ENCODE measurements around the gene LPP.

Gene LPP

DNA sequence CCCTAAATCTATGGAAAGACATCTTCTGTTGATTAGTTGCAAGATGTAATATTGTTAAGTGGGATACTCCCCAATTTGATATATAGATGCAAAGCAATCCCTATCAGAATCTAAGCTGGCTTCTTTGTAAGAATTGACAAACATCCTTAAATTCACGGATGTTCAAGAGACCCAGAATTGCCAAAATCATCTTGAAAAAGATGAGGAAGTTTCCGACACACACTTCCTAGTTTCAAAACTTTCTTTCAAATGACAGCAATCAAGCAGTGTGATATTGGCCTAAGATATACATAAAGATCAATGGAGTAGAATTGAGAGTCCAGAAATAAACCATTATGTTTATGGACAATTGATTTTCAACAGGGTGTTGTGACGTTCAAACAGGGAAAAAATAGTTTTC, 383.6 kb downstream of the LPP start:
- DNase-seq (ENCODE audit: low read depth in 3 of 3, low spot score in 1 of 3): no peak

DNA sequence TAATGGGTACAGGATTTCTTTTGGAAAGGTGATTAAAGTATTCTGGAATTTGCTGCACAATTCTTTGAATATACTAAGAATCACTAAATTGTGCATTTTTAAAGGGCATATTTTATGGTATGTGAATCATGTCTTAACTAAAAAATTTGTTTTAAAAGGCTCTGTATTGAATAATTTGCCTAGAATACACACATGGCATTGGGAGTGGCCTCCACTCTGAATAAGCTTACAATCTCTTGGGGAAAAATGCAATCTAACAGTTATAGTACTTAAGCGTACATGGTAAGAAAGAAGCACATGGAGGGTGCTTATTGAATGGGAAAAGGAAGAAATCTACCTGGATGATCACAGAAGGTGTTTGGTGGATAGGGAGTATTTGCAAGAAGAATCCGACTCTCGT, 385.1 kb downstream of the LPP start:
- no peak for DNase-seq (ENCODE audit: low read depth in 3 of 3, low spot score in 1 of 3)

DNA sequence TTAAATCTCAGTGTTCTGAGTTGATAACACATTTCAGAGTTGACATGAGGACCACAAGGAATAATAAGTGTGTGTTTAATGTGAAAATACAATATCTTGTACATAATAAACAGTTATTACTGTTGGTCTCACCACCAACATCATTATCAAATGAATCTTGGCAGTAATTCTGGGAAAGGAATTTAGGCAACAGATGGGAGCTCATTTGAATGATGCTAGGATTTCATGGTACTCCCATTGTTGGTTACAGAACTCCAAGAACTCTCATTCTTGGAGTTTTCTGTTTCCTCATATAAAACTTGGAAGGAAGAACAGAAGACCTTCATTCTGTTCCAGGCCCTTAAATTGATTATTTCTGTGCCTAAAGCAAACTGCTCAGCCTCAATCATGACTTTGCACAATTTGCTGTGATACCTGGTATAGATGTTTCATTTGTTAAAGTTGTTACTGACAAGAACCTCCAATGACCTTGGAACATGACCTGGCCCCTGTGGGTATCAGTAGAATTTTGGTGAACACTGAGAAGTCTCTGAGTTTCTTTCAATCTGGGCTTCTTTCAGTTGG, 385.8 kb downstream of the LPP start:
- DNase-seq (ENCODE audit: low read depth in 3 of 3, low spot score in 1 of 3): no peak

DNA sequence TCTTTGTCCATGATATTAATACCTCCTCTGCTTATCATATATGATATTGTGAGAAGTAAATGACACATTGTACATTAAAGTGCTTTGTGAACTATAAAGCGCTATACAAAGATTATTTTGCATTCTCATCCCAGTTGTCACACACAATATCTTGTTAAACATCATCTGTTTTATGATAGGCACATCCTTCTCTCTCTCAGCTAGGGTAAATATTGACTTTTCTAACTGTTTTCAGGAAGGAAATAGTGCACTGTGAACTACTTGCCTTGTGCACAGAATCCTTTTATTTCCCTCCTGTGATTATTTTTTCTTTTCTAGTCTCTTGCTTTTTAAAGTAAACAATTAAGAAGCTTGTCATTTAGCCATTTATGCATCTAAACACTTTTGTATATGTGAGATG, 388.2 kb downstream of the LPP start:
- DNase-seq (ENCODE audit: low read depth in 3 of 3, low spot score in 1 of 3): no peak

DNA sequence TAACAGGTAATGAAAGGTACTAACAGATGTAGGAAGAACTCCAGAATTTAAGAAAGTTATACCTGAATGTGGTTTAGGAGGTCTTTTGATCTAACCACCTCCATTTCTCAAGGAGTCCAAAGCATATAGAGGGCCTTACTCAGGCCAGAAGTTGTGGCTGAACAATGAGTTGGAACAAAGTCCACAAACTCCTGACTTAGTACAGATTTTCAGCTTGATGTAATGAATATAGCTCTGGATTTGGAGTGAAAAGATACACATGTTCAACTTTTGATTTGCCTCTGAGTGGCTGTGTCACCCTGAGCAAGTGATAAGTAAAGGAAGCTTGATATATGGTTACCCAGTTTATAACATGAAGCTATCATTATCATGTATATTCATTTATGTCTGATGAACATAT, 390.1 kb downstream of the LPP start:
- DNase-seq (ENCODE audit: low read depth in 3 of 3, low spot score in 1 of 3): no peak

DNA sequence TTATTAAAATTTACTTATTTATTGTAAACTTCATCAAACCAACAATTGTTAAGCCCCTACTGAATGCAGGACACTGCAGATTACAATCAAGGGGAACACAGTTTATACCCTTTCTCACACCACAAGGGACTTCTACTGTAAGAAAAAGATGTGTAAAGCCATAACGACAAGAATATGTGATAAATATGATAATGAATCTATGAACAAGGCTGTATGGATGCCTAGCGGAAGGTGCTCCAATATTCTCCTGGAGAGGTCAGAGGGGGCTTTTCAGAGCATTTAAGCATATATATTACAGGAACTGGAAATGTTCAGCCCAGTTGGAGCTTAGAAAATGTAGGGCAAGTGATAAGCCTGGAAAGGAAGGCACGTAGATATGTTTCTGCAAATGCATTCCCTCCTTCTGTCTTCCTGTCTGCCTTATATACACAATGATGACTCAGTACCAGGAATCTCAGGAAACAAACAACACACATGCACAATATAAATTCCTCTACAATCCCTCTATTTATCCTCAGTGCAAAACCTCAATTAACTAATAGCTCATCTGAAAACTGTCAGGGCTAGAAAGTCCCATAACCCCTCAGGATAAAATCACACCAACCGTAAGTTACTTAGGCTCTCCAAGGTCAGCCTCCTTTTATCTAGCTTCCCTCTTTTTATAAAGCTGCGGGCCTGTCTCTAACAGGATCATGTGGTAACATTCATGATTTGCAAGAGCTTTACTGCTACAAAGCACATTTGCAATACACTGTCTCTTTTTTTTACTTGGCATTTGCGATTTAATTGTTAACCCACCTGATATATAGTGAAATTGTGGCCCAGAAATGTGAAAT, 393.1 kb downstream of the LPP start:
- no peak for DNase-seq (ENCODE audit: low read depth in 3 of 3, low spot score in 1 of 3)

DNA sequence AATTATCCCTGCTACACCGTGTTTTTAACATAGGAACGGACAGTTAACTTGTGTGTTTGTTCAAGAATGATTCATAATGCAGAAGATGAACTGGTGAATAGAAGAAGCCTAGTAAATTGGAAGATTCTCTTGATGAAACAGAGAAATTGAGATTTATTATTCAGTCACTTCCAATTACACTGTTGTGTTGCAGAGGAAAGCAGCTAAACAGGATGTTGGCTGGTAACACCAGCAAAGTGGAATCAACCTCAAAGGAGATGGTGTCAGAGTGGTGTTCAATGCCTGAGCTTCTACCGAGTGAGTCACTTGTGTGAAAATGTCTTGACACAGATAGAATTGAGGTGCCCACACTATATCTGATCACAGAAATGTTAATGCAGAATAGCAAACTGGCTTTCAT, 399.6 kb downstream of the LPP start:
- DNase-seq (ENCODE audit: low read depth in 3 of 3, low spot score in 1 of 3): peak in 1 of 3 donors; percentile 3

DNA sequence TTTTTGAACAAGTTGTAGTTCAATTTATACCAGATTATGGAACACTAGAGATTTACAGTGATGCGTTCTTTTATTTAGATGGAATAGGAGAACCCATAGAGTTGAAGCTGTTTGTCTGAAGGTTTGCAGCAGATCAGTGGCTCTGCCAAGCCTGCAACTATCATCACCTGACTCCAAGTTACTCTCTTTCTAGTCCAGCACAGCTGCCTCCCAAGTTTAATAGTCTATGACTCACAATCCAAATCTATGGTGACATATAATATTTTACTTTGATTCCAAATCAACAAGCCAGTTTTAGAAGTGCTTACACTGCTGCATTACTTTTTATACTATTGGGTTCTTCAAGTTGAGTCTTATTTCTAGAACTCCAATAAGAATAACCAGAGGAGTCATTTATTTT, 400.4 kb downstream of the LPP start:
- no peak for DNase-seq (ENCODE audit: low read depth in 3 of 3, low spot score in 1 of 3)

DNA sequence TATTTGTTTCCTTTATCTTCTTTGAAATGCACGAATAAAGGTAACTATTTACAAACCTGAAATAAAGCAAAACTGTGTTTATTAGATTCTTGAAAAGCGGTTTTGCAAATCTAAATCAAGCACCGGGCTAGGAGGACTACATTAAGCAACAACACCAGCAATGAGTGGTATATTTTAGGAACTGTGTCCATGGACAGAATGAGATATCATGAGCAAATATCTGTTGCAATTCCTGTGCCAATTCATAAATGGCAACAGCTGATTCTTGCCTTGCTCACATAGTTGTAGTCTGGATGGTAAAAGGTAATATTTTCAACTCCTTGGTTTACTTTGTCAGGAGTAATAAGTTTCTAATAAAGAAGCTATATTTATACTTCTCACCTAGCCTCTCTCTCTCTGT, 403.3 kb downstream of the LPP start:
- DNase-seq (ENCODE audit: low read depth in 3 of 3, low spot score in 1 of 3): no peak

DNA sequence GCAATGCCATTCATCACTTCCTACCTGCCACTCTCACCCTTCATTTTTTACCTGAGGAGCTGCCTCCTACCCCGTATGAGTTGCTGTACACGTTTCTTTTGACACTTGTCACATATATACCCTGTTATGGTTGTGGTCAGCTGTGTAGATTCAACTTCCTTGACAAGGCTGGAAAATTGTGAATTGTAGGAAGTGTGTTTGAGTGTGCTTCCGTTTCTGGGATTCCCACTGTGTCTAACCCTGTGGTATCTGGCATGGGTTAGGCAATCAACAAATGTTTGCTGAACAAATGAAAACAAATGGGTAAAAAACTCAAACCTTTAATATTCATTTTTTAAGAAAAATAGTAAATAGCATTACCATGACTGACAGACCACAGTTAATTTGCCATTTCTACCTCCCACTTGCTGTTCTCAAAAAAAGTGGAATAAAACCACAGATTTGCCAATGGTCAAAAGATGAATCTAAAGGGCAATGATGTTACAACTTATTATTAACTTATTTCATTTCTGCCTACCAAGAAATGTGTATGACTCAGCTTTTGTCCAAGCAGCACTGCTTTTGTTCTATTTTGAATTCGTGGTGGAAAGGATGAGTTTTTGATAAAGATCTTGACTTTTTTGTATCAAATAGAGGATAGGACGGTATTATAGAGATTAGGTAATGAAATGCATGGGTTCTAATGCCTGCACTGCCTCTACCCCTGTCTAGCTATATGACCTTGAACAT, 404.6 kb downstream of the LPP start:
- DNase-seq (ENCODE audit: low read depth in 3 of 3, low spot score in 1 of 3): no peak

DNA sequence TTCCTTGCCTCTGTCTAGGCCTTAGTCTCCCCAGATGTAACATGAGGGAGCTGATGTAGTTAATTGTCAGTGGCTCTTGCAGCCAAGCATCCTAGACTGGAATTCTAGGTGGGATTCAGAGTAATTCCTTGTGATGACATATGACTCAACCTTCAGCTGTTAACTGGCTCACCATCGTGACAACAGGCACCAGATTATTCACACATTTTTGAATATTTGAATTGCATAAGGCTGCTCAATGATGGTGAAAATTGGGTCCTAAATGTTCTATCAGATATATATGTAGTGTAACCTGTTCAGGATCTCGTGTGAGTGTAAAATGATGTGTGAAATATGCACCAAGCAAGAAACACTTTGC, 405.1 kb downstream of the LPP start:
- no peak for DNase-seq (ENCODE audit: low read depth in 3 of 3, low spot score in 1 of 3)

DNA sequence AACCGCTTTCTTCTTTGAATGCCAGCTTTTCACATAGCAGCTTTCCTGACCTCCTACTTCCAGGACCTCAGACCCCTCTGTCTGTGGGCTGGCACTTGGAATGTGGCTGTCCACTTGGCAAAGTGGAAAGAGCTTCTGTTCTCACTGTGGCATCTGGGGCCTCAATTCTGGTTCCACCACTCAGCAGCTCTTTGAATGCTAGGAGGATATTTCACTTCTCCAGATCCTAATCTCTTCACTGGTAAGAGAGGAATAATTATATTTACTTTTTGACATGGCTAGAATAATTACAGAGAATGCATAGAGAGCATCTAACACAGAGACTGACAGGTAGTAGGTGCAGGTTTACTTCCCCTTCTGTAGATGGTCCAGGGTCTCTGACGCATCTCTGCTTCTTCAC, 405.9 kb downstream of the LPP start:
- no peak for DNase-seq (ENCODE audit: low read depth in 3 of 3, low spot score in 1 of 3)

DNA sequence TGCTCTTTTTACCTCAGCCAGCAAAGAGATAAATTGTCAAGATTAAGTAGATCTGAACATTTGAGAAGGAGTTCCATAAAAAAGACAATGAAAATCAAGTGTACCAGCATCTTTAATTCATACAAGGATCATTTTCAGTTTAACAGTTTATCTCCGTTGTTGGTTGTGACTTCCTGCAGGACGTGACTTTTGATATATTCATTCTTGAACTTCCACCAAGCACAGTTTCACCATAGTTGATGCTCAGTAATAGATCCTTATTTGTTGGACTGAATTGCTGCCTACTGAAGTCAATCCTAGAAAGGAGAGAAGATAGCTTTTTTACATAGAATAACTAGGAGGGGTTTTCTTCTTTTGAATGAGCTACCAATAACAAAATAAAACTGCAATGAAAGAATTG, 408.2 kb downstream of the LPP start:
- no peak for DNase-seq (ENCODE audit: low read depth in 3 of 3, low spot score in 1 of 3)

DNA sequence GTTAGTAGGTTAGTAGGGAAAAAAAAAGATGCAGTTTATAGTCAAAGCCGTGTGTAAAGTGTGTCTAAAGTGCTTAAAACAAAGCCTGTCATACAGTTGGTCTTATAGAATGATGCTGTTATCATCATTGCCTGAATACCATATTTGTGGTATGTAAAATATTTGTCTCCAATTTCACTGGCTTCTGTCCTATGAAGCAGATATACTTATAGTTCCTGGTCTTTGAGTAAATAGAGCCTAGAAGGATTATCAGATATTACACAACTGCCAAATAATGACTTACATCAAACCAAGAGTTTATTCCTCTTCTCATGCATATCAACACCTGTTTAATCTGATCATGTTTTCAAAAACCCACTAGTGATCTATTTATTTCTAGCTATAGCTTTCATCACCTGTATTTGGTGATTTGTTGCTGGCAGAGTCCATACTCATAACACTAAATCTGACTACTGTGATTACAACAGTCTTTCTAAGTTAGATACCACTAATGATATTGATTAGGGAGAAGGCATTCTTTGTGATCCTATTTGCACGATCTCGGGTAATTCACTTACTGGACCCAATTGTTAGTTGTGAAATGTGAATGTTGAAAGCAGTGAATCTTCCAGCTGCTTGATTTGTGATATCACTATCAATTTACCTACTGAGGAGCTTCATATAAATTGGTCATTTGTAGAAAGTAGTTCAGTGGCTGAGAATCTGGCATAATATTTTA, 413.7 kb downstream of the LPP start:
- DNase-seq (ENCODE audit: low read depth in 3 of 3, low spot score in 1 of 3): no peak

DNA sequence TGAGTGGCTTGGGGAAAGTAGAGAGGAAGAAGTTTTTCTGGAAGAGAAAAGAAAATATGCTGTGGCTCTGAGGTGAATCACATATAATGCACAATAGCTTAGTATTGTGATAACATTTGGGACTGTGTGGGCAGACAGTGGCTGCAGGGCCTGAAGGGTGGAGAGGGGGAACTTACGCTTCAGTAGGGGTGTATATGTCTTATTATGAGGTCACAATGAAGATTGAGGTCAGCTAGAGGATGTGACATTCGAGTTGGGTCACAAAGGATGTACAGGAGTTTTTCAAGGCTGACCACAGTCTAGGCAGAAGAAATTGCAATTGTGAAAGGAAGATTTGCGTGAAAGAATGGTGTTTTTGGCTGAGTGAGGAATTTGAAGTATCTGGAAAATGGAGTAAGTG, 414.8 kb downstream of the LPP start:
- DNase-seq (ENCODE audit: low read depth in 3 of 3, low spot score in 1 of 3): no peak

DNA sequence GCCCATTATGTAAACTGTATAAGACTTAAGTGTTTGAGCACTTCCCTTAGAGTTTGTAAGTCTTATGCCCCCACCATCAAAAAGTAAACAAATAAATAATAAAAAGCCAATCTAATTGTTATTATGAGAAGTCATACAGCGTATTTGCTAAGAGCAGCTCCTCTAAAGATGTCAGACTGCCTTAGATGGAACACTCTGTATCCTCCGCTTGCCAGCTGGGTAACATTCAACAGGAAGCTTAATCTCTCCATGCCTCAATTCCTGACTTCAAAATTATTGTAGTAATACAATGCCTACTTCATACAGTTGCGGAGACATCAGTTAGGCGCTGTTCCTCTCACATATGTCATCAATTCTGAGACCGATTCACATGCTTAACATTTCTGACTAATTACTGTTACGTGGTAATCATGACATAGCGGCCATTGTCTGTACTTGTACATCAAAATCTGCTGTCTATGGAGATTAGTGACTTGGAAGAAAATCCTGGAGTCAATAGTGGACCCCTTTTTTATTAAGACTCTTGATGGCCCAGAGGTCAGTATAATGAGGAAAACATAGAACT, 417.7 kb downstream of the LPP start:
- no peak for DNase-seq (ENCODE audit: low read depth in 3 of 3, low spot score in 1 of 3)

DNA sequence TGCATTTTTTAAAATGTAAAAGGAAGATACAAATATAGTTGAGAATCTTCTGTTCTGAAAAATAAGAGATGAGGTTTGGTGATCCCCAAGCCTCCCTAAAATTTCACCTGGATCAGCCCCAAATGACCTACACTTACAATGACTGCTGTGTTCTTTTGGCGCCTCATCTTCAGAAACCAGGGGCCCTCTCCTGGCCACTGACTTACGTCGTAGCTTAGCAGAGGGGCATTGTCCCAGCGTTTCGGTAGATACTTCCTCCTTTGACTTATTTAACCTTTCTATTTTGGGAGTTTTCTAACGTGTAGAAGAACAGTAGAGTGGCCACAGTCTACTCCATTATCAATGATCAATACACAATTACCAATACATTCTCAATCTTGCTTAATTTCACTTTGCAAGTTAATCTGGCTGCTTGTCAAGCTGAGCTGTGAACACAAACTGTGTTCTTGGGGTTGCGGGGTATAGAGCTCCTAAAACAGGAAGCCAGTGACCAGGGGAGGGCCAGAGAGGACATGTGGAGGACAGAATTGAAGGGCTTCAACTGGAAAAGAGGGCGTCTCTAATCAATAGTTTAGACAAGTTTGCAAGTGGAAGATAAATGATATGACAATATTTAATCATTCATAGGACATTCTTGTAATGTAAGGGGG, 419.5 kb downstream of the LPP start:
- no peak for DNase-seq (ENCODE audit: low read depth in 3 of 3, low spot score in 1 of 3)

DNA sequence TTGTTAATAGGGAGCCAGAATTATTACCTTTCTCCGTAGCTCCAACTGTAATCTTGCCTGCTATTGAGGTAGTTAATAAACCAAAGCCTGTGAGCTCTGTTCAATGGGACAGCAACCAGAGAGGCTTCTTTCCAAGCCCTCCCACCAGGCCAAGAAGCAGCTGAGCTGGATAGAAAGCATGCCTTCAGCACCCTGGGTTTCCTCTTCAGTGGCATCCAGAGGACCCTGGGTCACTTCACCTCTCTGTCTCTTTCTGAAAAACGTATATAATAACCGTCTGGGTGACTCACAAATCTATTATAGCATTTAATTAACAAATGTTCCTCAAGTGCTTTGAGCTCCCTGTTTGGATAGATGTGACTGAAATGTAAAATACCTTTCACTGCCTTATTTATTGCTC, 420.0 kb downstream of the LPP start:
- DNase-seq (ENCODE audit: low read depth in 3 of 3, low spot score in 1 of 3): no peak

DNA sequence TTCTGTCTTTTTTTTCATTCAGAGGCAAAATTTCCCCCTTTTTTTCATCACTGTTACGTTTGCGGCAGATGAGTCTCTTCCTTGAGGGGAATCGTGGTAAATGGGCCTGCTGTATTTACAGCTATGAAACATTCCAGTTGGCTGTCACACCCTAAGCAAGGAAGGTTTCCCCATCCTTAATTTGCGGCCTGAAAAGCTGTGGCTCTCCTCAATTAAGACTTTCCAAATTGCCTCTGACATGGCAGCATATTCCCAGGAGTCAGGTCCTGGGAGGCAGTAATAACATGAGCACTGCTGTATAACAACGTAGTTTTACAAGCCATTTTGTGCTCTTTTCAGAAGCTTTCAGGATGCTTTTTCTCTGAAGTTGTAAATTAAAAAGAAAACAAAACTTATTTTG, 420.9 kb downstream of the LPP start:
- no peak for DNase-seq (ENCODE audit: low read depth in 3 of 3, low spot score in 1 of 3)

DNA sequence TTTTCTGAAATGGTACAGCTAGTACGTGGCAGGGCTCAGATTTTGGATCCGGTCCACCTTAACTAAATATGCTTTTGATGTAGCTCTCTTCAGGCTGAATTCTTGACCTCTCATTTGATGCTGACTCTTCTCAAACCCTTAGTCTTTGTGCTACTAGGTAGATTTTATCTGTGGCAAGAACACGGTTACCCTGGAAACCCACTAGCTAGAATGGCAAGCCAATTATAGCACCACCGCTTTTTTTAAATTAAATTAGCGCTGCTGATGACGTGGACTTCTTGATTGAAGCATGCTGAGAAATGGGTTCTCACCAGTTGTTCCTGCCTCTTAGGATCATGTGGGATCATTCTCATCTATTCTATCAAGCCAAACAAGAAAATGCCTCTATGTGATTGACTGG, 421.5 kb downstream of the LPP start:
- DNase-seq (ENCODE audit: low read depth in 3 of 3, low spot score in 1 of 3): no peak

DNA sequence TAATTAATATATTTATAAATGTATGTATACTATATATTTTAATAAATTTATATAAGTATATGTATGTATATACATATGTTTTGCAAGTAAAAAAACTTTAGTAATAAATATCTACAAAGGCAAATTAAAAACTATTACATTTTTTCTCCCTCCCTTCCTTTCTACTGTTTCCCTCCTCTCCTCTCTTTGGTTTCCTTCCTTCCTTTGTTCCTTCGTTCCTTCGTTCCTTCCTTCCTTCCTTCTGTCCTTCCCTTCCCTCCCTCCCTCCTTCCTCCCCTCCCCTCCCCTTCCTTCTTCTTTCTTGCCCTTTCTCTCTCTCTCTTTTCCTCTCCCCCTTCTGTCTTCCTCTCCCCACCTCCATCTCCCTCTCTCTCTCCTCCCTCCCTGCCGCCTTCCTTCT, 423.6 kb downstream of the LPP start:
- no peak for DNase-seq (ENCODE audit: low read depth in 3 of 3, low spot score in 1 of 3)
